GM12878 (cell line): ENCODE results near the gene DISP3.

Experiments used
- BHLHE40 ChIP-seq, 2 experiments: fragments of 450-650 bp in 1 of 2; IDR thresholded peaks; 2 replicates each; pipeline ENCODE4 v1.6.1; 2011 to 2017; ENCODE audit warnings: low read depth in 2 of 2, borderline replicate concordance in 1 of 2, improper control_type of control experiment in 1 of 2, low read length in 1 of 2, mild to moderate bottlenecking in 1 of 2
- CTCF ChIP-seq, 3 experiments: IDR thresholded peaks in 2 of 3; conservative IDR thresholded peaks in 1 of 3; 2 replicates each; pipeline ENCODE4 v1.5.1; 2011; ENCODE audit warnings: low read depth in 3 of 3, low read length in 3 of 3, mild to moderate bottlenecking in 3 of 3, control low read depth in 2 of 3, moderate library complexity in 2 of 3, inconsistent platforms in 1 of 3, mixed read lengths in 1 of 3; ENCODE audit not compliant: control insufficient read depth in 2 of 3, insufficient read depth in 1 of 3; ENCODE audit errors: extremely low read depth in 1 of 3
- MXI1 ChIP-seq: fragments of 150-350 bp; IDR thresholded peaks from 2 replicates; pipeline ENCODE4 v1.6.1; 2011; ENCODE audit warnings: low read depth, mild to moderate bottlenecking, inconsistent platforms, low read length, improper control_type of control experiment
- NRF1 ChIP-seq: conservative IDR thresholded peaks from 2 replicates; pipeline ENCODE4 v1.6.1; 2011; ENCODE audit warnings: mild to moderate bottlenecking, low read depth, low read length, improper control_type of control experiment

GRCh38 chr1:11456965-11457364 is 22.0 kb upstream of the DISP3 start:
- TF ChIP-seq NRF1 (no peak), CTCF (IDR thresholded peaks at IDR 0.05 in 2 of 3, conservative IDR thresholded peaks at IDR 0.05 in 1 of 3; ENCODE audit: control insufficient read depth in 2 of 3, extremely low read depth in 1 of 3, insufficient read depth in 1 of 3, low read depth in 3 of 3, low read length in 3 of 3) (no peak), BHLHE40 (IDR thresholded peaks at IDR 0.05; ENCODE audit: borderline replicate concordance in 1 of 2, low read depth in 2 of 2, low read length in 1 of 2) (no peak), MXI1 (no peak)
